Duodenal mucosa (tissue), 2 donors: ENCODE results near the gene NBPF4.
"Not testable (repeated sequence)": the region's sequence is repeated elsewhere in the genome, so short reads cannot be mapped to it uniquely, and the experiment has no call there.

Experiments used
- H3K27ac ChIP-seq: one replicate; pipeline ENCODE4 v1.7.0; 2013; ENCODE audit warnings: low read depth, low read length
- H3K27me3 ChIP-seq, 2 donors: one replicate each; pipeline ENCODE4 v1.7.0; 2013; ENCODE audit warnings: low read length in 2 of 2, control low read depth in 1 of 2; ENCODE audit not compliant: insufficient read depth in 2 of 2, control insufficient read depth in 1 of 2
- H3K36me3 ChIP-seq, 2 donors: one replicate each; pipeline ENCODE4 v1.7.0; 2013; ENCODE audit warnings: low read length in 2 of 2, control low read depth in 1 of 2; ENCODE audit not compliant: insufficient read depth in 2 of 2, control insufficient read depth in 1 of 2
- H3K4me1 ChIP-seq, 2 donors: one replicate each; pipeline ENCODE4 v1.7.0; 2013; ENCODE audit warnings: low read length in 2 of 2, control low read depth in 1 of 2; ENCODE audit not compliant: insufficient read depth in 2 of 2, control insufficient read depth in 1 of 2
- H3K4me3 ChIP-seq, 2 donors: one replicate each; pipeline ENCODE4 v1.7.0; 2013; ENCODE audit warnings: low read length in 2 of 2, low read depth in 1 of 2
- H3K9ac ChIP-seq, 2 donors: one replicate each; pipeline ENCODE4 v1.7.0; 2013; ENCODE audit warnings: low read length in 2 of 2, low read depth in 1 of 2
- H3K9me3 ChIP-seq, 2 donors: one replicate each; pipeline ENCODE4 v1.7.0; 2013; ENCODE audit warnings: low read length in 2 of 2, control low read depth in 1 of 2; ENCODE audit not compliant: control insufficient read depth in 1 of 2

Gene NBPF4

DNA sequence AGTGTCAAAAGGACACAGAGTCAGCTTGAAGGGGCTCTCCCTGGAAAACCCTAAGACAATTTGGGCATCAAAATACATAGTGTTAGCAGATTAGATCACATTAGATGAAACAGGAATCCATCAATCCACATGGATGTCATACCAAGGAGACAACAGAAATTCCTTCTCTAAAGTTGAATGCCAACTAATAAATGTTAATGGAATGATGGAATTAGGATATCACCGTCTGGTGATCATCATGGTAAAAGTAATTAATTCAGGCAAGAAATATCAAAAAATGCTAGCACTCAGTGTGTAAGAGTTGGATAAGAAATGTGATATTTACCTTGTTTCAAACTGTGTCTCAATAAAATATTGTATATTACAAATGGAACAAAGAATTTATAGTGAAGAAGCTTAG is 32.9 kb downstream of the NBPF4 start:
- H3K9ac ChIP-seq: no peak overlapping the region
- peaks cover 11 to 18% of the 10 kb centered on the region in 2 donors for H3K27me3 ChIP-seq
- no peak overlapping the region for H3K27ac ChIP-seq
- H3K36me3 ChIP-seq: no peaks in the 10 kb centered on the region
- H3K4me3 ChIP-seq: no peak overlapping the region
- H3K4me1 ChIP-seq: no peaks in the 10 kb centered on the region
- H3K9me3 ChIP-seq: no peaks in the 10 kb centered on the region

DNA sequence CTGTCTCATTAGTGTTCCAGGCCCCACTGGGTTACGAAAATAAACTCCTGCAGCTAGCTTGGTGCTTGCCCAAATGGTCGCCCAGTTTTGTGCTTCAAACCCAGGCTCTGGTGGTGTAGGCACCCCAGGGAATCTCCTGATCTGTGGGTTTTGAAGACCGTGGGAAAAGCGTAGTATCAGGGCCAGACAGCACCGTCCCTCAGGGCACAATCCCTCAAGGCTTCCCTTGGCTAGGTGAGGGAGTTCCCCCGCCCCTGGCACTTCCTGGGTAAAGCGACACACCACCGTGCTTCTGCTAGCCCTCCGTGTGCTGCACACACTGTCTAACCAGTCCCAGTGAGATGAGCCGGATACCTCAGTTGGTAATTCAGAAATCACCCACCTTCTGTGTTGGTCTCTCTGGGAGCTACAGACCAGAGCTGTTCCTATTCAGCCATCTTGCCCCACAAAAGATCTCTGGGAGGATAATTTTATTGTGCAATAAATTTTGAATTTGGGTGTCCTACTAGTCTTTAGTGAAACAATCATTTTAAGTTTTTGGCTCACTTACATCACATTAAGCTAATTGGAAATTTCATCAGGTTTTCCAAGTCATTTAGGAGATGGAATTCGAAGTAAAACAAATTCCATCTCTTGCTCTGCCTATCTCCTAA is 34.3 kb downstream of the NBPF4 start:
- no peaks in the 10 kb centered on the region for H3K4me1 ChIP-seq
- peaks cover 11 to 18% of the 10 kb centered on the region in 2 donors for H3K27me3 ChIP-seq
- H3K36me3 ChIP-seq: no peaks in the 10 kb centered on the region
- H3K27ac ChIP-seq: no peak overlapping the region
- H3K4me3 ChIP-seq: no peak overlapping the region
- no peaks in the 10 kb centered on the region for H3K9me3 ChIP-seq
- no peak overlapping the region for H3K9ac ChIP-seq

DNA sequence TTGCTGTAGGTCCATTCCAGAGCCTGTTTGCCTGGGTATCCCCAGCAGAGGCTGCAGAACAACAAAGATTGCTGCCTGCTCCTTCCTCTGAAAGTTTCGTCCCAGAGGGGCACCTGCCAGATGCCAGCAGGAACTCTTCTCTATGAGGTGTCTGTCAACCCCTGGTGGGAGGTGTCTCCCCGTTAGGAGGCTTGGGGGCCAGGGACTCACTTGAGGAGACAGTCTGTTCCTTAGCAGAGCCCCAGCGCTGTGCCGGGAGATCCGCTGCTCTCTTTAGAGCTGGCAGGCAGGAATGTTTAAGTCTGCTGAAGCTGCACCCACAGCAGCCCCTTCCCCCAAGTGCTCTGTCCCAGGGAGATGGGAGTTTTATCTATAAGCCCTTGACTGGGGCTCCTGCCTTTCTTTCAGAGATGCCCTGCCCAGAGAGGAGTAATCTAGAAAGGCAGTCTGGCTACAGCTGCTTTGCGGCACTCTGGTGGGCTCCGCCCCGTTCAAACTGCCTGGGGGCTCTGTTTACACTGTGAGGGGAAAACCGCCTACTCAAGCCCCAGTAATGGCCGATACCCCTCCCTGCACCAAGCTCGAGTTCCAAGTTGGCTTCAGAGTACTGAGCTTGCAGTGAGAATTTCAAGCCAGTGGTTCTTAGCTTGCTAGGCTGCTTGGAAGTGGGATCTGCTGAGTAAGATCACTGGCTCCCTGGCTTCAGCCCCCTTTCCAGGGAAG is 35.0 kb downstream of the NBPF4 start:
- peaks cover 11 to 18% of the 10 kb centered on the region in 2 donors for H3K27me3 ChIP-seq

DNA sequence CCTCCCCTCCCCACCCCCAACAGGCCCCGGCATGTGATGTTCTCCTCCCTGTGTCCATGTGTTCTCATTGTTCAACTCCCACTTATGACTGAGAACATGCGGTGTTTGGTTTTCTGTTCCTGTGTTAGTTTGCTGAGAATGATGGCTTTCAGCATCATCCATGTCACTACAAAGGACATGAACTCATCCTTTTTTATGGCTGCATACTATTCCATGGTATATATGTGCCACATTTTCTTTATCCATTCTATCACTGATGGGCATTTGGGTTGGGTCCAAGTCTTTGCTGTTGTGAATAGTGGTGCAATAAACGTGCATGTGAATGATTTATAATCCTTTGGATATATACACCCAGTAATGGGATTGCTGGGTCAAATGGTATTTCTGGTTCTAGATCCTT is 40.3 kb downstream of the NBPF4 start:
- H3K4me3 ChIP-seq, H3K9ac ChIP-seq, H3K27ac ChIP-seq, H3K36me3 ChIP-seq, H3K27me3 ChIP-seq, H3K9me3 ChIP-seq: not testable (repeated sequence)
- peaks cover 3 to 24% of the 10 kb centered on the region in 2 donors for H3K4me1 ChIP-seq

More for the DNA sequence above, 35.0 kb downstream of the NBPF4 start:
- H3K9me3 ChIP-seq: no peaks in the 10 kb centered on the region
- no peaks in the 10 kb centered on the region for H3K36me3 ChIP-seq
- no peak overlapping the region for H3K4me3 ChIP-seq
- no peak overlapping the region for H3K27ac ChIP-seq
- H3K9ac ChIP-seq: no peak overlapping the region
- no peaks in the 10 kb centered on the region for H3K4me1 ChIP-seq

DNA sequence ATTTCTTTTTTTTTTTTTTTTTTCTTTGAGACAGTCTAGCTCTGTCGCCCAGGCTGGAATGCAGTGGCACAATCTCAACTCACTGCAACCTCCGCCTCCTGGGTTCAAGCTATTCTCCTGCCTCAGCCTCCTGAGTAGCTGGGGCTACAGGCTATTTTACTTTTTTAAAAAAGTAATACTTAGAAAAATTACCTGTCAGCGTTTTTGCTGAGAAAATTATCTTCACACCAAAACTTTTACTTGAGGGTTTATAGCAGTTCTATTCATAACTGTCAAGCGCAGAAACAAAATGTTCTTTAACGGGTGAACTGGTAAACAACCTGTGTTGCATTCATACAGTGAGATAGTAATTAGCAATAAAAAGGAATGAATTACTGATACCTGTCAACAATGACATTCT is 42.2 kb downstream of the NBPF4 start:
- Histone ChIP-seq H3K27ac (no peak overlapping the region), H3K4me1 (peaks cover 13 to 29% of the 10 kb centered on the region in 2 donors), H3K4me3 (no peak overlapping the region), H3K36me3 (no peaks in the 10 kb centered on the region), H3K9me3 (no peaks in the 10 kb centered on the region), H3K9ac (no peak overlapping the region), H3K27me3 (no peaks in the 10 kb centered on the region)

DNA sequence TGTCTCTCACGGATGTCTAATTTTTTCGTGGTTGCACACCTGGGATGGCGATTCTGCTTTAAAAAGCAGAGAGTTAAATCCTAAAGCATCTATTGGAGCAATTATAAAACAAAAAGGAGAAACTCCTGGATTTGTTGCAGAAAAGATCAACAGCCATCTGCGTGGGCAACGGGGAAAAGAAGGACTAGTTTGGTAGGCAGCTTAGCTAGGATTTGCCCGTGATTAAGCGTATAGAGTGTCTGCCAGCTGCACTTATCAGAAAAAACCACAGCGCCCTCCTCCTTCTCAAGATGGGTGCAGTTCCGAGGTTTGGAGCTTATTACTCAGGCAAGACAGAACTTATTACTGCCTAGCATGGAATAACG is 43.2 kb downstream of the NBPF4 start:
- H3K4me1 ChIP-seq: peaks cover 13 to 29% of the 10 kb centered on the region in 2 donors
- peak overlapping the region; percentile 90 for H3K27ac ChIP-seq
- H3K36me3 ChIP-seq: peaks cover 3 to 8% of the 10 kb centered on the region in 2 donors
- peak overlapping the region; percentile 76 to 96 for H3K9ac ChIP-seq
- peak overlapping the region; percentile 89 to 98 for H3K4me3 ChIP-seq
- H3K27me3 ChIP-seq: no peaks in the 10 kb centered on the region
- H3K9me3 ChIP-seq: no peaks in the 10 kb centered on the region

DNA sequence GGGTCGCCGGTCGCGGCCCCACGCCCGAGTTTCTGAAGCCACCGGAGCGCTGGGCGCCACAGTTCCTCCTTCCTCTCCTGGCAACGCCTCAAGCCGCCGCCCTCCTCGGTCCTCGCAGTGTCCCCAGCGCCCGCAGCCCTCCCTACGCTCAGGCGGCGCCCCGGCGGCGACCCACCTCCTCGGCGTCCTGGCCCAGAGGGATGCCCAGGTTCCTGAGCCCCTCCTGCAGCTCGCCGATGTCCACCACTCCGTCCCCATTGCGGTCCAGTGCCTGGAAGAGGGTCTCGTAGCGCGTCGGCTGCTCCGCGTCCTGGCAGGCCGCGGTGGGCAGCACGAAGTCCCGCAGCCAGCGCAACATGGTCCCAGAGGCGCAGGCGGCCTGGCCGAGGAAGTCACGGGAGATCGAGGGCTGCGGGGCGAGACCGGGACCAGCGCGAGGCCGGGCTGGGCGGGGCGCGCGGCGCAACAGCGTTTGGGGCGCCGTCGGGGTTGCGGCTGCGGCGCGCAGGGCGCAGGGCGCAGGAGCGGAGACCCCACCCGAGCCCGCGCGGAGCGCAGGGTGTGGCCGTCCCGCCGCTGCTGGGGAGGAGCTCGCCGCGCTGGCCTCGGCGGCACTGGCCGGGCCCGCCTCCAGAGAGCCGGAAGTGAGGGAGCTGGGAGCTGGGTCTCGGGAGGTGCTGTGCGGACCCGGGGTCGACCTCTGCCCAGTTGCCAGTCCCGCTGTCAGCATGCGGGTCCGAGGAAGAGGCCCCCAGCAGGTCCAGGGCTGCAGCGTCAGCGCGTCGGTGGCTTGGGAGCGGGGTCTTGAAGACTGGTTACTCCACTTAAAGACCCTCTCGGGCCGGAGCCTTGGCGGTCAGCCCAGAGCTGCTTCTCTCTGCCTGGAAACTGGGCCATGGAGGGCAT is 43.8 kb downstream of the NBPF4 start, which contains the start of gene SLC25A24:
SLC25A24 (minus strand) TSS at position 563 of the 906 bp plus-strand sequence; CDS start at position 358, 205 bp downstream.
- H3K9ac ChIP-seq: peak within 1 kb of the TSS; percentile 88 to 96
- H3K27me3 ChIP-seq: no peaks in the 10 kb centered on the region
- peak within 1 kb of the TSS; percentile 95 for H3K27ac ChIP-seq
- peaks cover 13 to 29% of the 10 kb centered on the region in 2 donors for H3K4me1 ChIP-seq
- H3K4me3 ChIP-seq: peak within 1 kb of the TSS; percentile 89 to 98
- no peaks in the 10 kb centered on the region for H3K9me3 ChIP-seq
- H3K36me3 ChIP-seq: peaks cover 6 to 14% of the 10 kb centered on the region in 2 donors

DNA sequence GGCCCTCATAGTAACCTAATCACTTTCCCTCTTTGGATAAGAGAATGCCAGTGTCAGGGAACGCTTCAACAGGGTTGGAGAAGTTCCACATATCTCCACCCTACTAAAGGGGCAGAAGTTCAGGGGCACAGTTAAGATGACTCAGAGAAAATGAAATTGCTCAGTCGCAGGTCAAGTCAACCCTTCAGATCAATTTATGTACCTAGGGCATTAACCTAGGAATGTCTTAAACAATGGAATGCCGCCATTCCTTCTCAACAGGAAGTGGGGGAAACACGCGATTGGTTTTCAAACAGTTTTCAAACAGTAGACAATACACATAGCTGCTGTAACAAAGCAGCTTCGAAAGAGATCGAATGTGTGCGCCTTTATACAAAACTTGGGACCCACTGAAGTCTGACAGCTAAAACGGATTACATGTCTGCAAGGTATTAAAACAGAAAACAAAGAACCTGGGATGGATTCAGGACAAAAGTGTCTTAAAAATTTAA is 44.6 kb downstream of the NBPF4 start:
- Histone ChIP-seq H3K4me3 (peak overlapping the region; percentile 89 to 98), H3K4me1 (peaks cover 13 to 29% of the 10 kb centered on the region in 2 donors), H3K9me3 (no peaks in the 10 kb centered on the region), H3K27me3 (no peaks in the 10 kb centered on the region), H3K36me3 (peaks cover 6 to 20% of the 10 kb centered on the region in 2 donors), H3K27ac (peak overlapping the region; percentile 95), H3K9ac (peak overlapping the region; percentile 88 to 96)

DNA sequence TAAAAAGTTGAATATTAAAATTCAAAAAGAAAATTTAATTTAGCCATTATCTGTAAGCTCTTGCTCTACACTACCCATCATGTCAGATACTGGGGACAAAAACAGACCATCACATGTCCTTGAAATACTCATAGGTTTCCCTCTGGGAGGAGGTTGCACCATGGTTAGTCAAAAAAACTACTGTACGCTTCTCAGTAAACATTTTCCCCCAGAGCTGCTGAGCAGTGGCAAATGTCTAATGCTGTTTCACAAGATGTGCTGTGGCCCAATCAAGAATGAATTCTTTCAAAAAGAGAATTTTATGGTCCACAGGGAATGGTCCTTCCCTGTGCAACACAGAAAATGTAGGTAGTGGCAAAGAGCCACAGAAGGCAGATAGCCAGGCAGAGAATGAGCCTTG is 49.8 kb downstream of the NBPF4 start:
- no peaks in the 10 kb centered on the region for H3K27me3 ChIP-seq
- H3K36me3 ChIP-seq: peaks cover 6 to 30% of the 10 kb centered on the region in 2 donors
- H3K9me3 ChIP-seq: no peaks in the 10 kb centered on the region
- H3K4me1 ChIP-seq: peaks cover 10 to 13% of the 10 kb centered on the region in 2 donors
- no peak overlapping the region for H3K27ac ChIP-seq
- H3K4me3 ChIP-seq: no peak overlapping the region
- H3K9ac ChIP-seq: no peak overlapping the region
